Tibial nerve (tissue), 4 donors: ENCODE measurements around the gene MYADML2.
A peak's percentile ranks its signal among the peaks of the same experiment; 100 is the strongest.

Experiments used
- CTCF ChIP-seq, 5 experiments: fragments of 200-600 bp in 3 of 5; fragments of 450-650 bp in 2 of 5; sonication (generic) in 3 of 5; IDR thresholded peaks; one replicate each; pipeline ENCODE4 v1.5.1; 2016 to 2019; ENCODE audit warnings: antibody characterized with exemption in 5 of 5, mild to moderate bottlenecking in 3 of 5, moderate library complexity in 2 of 5
- EP300 ChIP-seq, 2 donors: sonication (generic); formaldehyde crosslinking; IDR thresholded peaks; one replicate each; pipeline ENCODE4 v1.6.1; 2017; ENCODE audit warnings: antibody characterized with exemption in 2 of 2, mild to moderate bottlenecking in 1 of 2

GRCh38 chr17:81959362-81960129 is 12.5 kb upstream of the MYADML2 start:
- TF ChIP-seq CTCF (IDR thresholded peaks at IDR 0.05) (peak; percentile 81 to 100 (median 95)), EP300 (IDR thresholded peaks at IDR 0.05) (no peak)
